GM13976 (cell line): ENCODE measurements around the gene G6PC3.
"Not testable (repeated sequence)": the region's sequence is repeated elsewhere in the genome, so short reads cannot be mapped to it uniquely, and the experiment has no call there.

Experiments used
- DNase-seq: peaks from one replicate; pipeline ENCODE4 v3.0.0; 2012; ENCODE audit warnings: low spot score
- CTCF ChIP-seq: IDR thresholded peaks from 2 replicates; pipeline ENCODE4 v1.5.1; 2012; ENCODE audit warnings: borderline replicate concordance, mild to moderate bottlenecking; ENCODE audit not compliant: insufficient read depth; ENCODE audit errors: extremely low read depth, missing control alignments, control extremely low read depth
- in situ Hi-C: fragments of 300-500 bp; cut with MboI; formaldehyde crosslinking; loops from one replicate; pipeline ENCODE4 v1.12.0; 2022; ENCODE audit warnings: low sequenced_read_pairs, mixed read lengths, inconsistent platforms; ENCODE audit not compliant: unreplicated experiment

Gene G6PC3

DNA sequence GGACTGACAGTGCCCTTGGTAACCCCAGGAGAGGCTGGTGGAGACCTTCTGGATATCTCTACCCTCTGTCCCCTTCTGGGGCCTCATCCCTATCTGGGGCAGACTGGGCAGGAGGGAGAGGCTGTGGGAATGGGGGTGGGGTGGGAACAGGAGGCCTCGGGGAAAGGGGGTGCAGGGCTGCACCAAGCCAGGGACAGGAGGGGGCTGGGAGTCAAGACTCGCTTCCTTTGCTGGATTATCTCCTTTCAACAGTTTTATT is 24.8 kb downstream of the G6PC3 start:
- no peak for TF ChIP-seq CTCF
- no peak for DNase-seq
- in situ Hi-C loops, result no loop called here

- peak; percentile 61 for DNase-seq
- in situ Hi-C loops, result no loop called here
- no peak for TF ChIP-seq CTCF
Observed at GRCh38 chr17:44095647-44096496, 25.3 kb downstream of the G6PC3 start.

- TF ChIP-seq CTCF, result no peak
Observed at GRCh38 chr17:44097110-44097958, 26.8 kb downstream of the G6PC3 start.

DNA sequence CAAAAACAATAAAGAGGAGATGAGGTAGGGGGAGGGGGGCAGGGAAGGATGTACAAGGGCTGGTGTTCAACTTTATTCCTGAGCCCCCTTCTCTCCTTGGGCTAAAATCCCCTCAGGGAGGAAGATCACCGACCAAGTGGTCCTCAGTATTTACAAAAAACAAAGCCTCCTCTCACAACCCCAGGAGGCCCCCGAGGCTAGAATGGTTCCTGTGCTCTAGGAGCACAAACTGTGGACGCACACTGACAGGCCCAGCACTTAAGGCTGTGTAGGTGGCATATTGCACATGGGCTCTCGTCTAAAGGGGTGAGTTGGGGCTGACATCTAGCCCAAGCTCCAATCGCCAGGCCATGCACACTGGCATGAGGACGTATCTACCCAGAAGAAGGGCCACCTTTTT is 31.3 kb downstream of the G6PC3 start:
- DNase-seq, in situ Hi-C loops: not testable (repeated sequence)

More at GRCh38 chr17:44097110-44097958, 26.8 kb downstream of the G6PC3 start:
- no peak for DNase-seq
- in situ Hi-C loops, result no loop called here

DNA sequence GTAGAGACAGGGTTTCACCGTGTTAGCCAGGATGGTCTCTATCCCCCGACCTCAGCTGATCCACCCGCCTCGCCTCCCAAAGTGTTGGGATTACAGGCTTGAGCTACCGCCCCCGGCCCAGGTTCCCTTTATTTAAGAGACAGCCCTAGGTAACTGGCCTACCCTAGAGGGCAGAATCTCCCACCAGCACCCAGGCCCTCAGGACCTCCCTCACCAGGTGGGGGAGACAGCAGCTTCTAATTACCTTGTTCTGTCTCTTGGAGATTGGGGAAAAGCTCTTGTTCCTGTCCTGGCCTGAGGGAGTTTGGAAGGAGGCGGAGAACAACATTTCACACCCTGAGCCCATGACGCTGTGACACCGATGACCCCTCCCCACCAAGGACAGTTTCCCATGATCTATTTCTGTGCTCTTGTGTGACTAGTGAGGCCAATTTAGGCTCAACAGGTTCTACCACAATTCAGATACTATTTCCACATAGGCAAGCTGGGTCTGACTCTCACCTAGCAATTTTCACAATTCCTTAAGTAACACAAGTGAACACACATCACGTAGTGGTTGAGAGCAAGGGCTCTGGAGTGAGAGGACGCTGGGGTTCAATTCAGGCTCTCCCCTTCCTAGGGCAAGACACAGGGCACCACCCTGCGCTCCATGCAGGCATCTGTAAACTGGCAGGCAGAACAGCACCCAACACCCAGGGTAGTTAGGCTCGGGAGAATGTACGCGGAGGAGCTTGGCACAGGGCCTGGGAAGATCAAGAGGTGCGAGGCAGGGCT is 32.5 kb downstream of the G6PC3 start:
- no peak for TF ChIP-seq CTCF
- DNase-seq, result no peak
- in situ Hi-C loops, result no loop called here

DNA sequence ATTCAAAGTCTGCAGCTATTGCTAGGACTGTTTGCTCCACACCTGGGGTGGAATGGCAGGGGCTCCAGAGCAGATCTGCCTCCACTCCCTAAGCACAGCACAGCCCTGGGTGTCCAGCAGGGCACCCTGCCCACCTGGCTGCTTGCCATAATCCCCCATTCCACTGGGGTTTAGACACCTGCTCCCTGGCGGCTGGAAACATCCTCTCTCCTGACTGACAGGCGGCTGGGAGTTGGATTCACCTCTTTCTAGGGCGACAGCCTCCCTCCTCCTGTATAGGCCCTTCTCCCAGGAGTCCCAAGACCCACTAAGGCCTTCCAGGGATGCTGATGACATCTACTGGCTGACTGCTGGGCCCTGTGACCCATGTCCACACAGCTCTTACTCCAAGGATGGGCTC is 34.9 kb downstream of the G6PC3 start:
- no peak for DNase-seq
- in situ Hi-C loops, result no loop called here
- no peak for TF ChIP-seq CTCF
